Activated CD4-positive, alpha-beta T cell treated with anti-CD3 and anti-CD28 coated beads for 24 hours (primary cell): ENCODE results near the gene SLC38A7.
"Not testable (repeated sequence)": the region's sequence is repeated elsewhere in the genome, so short reads cannot be mapped to it uniquely, and the experiment has no call there.

Source experiments
- DNase-seq, 2 donors: peaks; one replicate each; pipeline ENCODE4 v3.0.0-alpha.2; 2020; ENCODE audit warnings: low read depth in 2 of 2

Gene SLC38A7

GRCh38 chr16:58678269-58678668 is 6.3 kb downstream of the SLC38A7 start:
- no peak for DNase-seq

GRCh38 chr16:58670946-58671583 is 13.5 kb downstream of the SLC38A7 start:
- DNase-seq = no peak

- no peak for DNase-seq
These were observed 14.4 kb downstream of the SLC38A7 start for GRCh38 chr16:58670177-58670576.

GRCh38 chr16:58665200-58665599 is 19.4 kb downstream of the SLC38A7 start:
- no peak for DNase-seq

- no peak for DNase-seq
These were observed 23.3 kb downstream of the SLC38A7 start for GRCh38 chr16:58661199-58661830.

GRCh38 chr16:58659911-58660310 is 24.7 kb downstream of the SLC38A7 start:
- DNase-seq = not testable (repeated sequence)

GRCh38 chr16:58658796-58659211 is 25.8 kb downstream of the SLC38A7 start:
- DNase-seq = no peak

GRCh38 chr16:58656899-58657298 is 27.7 kb downstream of the SLC38A7 start:
- no peak for DNase-seq

- no peak for DNase-seq
These were observed 29.4 kb downstream of the SLC38A7 start for GRCh38 chr16:58655215-58655596.

GRCh38 chr16:58654560-58655214 is 29.9 kb downstream of the SLC38A7 start:
- no peak for DNase-seq

GRCh38 chr16:58652741-58653140 is 31.8 kb downstream of the SLC38A7 start:
- no peak for DNase-seq

- DNase-seq = no peak
These were observed 32.6 kb downstream of the SLC38A7 start for GRCh38 chr16:58651965-58652348.

GRCh38 chr16:58649707-58650106 is 34.9 kb downstream of the SLC38A7 start:
- DNase-seq = no peak

- DNase-seq = no peak
These were observed 37.5 kb downstream of the SLC38A7 start for GRCh38 chr16:58647107-58647506.

- DNase-seq = no peak
These were observed 39.6 kb downstream of the SLC38A7 start for GRCh38 chr16:58644765-58645487.

GRCh38 chr16:58644108-58644507 is 40.5 kb downstream of the SLC38A7 start:
- DNase-seq = no peak

- DNase-seq = no peak
These were observed 43.6 kb downstream of the SLC38A7 start for GRCh38 chr16:58640949-58641348.

GRCh38 chr16:58639836-58640235 is 44.7 kb downstream of the SLC38A7 start:
- DNase-seq = no peak

- DNase-seq = no peak
These were observed 45.3 kb downstream of the SLC38A7 start for GRCh38 chr16:58639230-58639629.

- no peak for DNase-seq
These were observed 46.2 kb downstream of the SLC38A7 start for GRCh38 chr16:58638148-58639036.

- not testable (repeated sequence) for DNase-seq
These were observed 47.5 kb downstream of the SLC38A7 start for GRCh38 chr16:58637021-58637420.
